C4-2B (cell line): ENCODE data around the gene TTC31.

ENCODE experiments used
- CTCF ChIP-seq: fragments of 450-650 bp; conservative IDR thresholded peaks from 2 replicates; pipeline ENCODE4 v1.5.1; 2017; ENCODE audit warnings: mild to moderate bottlenecking
- ZFX ChIP-seq: fragments of 450-650 bp; IDR thresholded peaks from 2 replicates; pipeline ENCODE4 v1.6.1; 2017

DNA sequence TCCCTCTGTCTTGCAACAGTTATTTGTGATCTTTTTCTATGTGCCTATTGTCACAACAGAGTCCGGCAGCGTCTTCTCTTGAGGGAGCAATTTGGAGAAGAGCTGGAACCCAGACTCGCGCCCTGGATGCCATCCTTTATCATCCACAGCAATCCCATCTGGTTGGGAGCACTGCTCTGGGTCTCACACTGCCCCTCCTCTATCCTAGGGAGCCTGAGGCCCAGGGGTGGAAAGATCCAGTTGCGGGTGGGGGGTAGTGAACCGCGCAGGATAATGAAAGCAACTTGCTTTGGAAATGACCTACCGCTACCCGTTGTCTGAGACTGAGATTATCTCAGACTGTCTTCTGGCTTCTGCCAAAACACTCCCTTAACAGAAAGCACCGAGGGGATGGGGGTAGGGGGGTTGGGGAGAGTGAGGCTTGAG is 23.9 kb upstream of the TTC31 start:
- no peak for TF ChIP-seq CTCF
- TF ChIP-seq ZFX = no peak
